BLaER1 treated with 17β-estradiol and CSF1 and Interleukin-3, amounts not matched to agents 10 nM and 100 nM (cell line): ENCODE data around the gene FGR.
"Not testable (repeated sequence)": the region's sequence is repeated elsewhere in the genome, so short reads cannot be mapped to it uniquely, and the experiment has no call there.

ENCODE experiments used
- H3K27ac ChIP-seq, 11 experiments: shearing (Covaris generic); formaldehyde crosslinking; 2 replicates each; pipeline ENCODE4 v1.8.1; 2022
- H3K27me3 ChIP-seq, 11 experiments: shearing (Covaris generic); formaldehyde crosslinking; 2 replicates each; pipeline ENCODE4 v1.8.1; 2022
- H3K36me3 ChIP-seq, 11 experiments: shearing (Covaris generic); formaldehyde crosslinking; 2 replicates each; pipeline ENCODE4 v1.8.1; 2022
- H3K4me1 ChIP-seq, 10 experiments: shearing (Covaris generic); formaldehyde crosslinking; 2 replicates each; pipeline ENCODE4 v1.8.1; 2022
- H3K4me2 ChIP-seq, 11 experiments: shearing (Covaris generic); formaldehyde crosslinking; 2 replicates each; pipeline ENCODE4 v1.8.1; 2022
- H3K4me3 ChIP-seq, 10 experiments: shearing (Covaris generic); formaldehyde crosslinking; 2 replicates each; pipeline ENCODE4 v1.8.1; 2022
- H3K9ac ChIP-seq, 11 experiments: shearing (Covaris generic); formaldehyde crosslinking; 2 replicates each; pipeline ENCODE4 v1.8.1; 2022
- H3K9me3 ChIP-seq, 11 experiments: shearing (Covaris generic); formaldehyde crosslinking; replicated peaks in 1 of 11; 2 replicates each; pipeline ENCODE4 v1.8.1; 2022
- H4K20me1 ChIP-seq, 11 experiments: shearing (Covaris generic); formaldehyde crosslinking; 2 replicates each; pipeline ENCODE4 v1.8.1; 2022
- Cebpa-rat ChIP-seq, 11 experiments: shearing (Covaris generic); IDR thresholded peaks; 2 replicates each; pipeline ENCODE4 v1.8.1; 2022

The FGR gene

GRCh38 chr1:27634985-27635367, at the start of gene FGR:
Gene FGR, minus strand, starts transcription at chr1:27635185. Its CDS starts 11,269 bp downstream, at chr1:27623916.
- Histone ChIP-seq H3K9ac (peak within 1 kb of the TSS; percentile 61 to 88 (median 75)), H3K27ac (peak within 1 kb of the TSS; percentile 52 to 87 (median 77); a peak in 21 of 22 replicates), H3K9me3 (peaks cover 0 to 5% (median 0%) of the 10 kb centered on the region in 11 experiments; a peak in 1 of 22 replicates), H3K4me1 (peaks cover 84 to 95% (median 90%) of the 10 kb centered on the region in 10 experiments), H3K36me3 (no peaks in the 10 kb centered on the region), H3K4me3 (peak within 1 kb of the TSS; percentile 49 to 79 (median 61)), H4K20me1 (peaks cover 0 to 16% (median 0%) of the 10 kb centered on the region in 11 experiments; a peak in 6 of 22 replicates), H3K27me3 (peaks cover 0 to 18% (median 11%) of the 10 kb centered on the region in 11 experiments; a peak in 15 of 22 replicates), H3K4me2 (peak within 1 kb of the TSS; percentile 88 to 99 (median 96))
- TF ChIP-seq Cebpa-rat (IDR thresholded peaks at IDR 0.05), result no peak

- H4K20me1 ChIP-seq, result no peaks in the 10 kb centered on the region
- peaks cover 4 to 17% (median 10%) of the 10 kb centered on the region in 10 experiments for H3K4me1 ChIP-seq
- peaks cover 33 to 43% (median 37%) of the 10 kb centered on the region in 11 experiments for H3K9me3 ChIP-seq
- peaks cover 0 to 9% (median 0%) of the 10 kb centered on the region in 11 experiments; a peak in 2 of 22 replicates for H3K36me3 ChIP-seq
- no peak overlapping the region for H3K27ac ChIP-seq
- no peak for TF ChIP-seq Cebpa-rat (IDR thresholded peaks at IDR 0.05)
- H3K4me3 ChIP-seq, result no peak overlapping the region
- no peaks in the 10 kb centered on the region for H3K27me3 ChIP-seq
- H3K4me2 ChIP-seq, result no peak overlapping the region
- no peak overlapping the region for H3K9ac ChIP-seq
These were observed 49.2 kb upstream of the FGR start for GRCh38 chr1:27684176-27684575.

DNA sequence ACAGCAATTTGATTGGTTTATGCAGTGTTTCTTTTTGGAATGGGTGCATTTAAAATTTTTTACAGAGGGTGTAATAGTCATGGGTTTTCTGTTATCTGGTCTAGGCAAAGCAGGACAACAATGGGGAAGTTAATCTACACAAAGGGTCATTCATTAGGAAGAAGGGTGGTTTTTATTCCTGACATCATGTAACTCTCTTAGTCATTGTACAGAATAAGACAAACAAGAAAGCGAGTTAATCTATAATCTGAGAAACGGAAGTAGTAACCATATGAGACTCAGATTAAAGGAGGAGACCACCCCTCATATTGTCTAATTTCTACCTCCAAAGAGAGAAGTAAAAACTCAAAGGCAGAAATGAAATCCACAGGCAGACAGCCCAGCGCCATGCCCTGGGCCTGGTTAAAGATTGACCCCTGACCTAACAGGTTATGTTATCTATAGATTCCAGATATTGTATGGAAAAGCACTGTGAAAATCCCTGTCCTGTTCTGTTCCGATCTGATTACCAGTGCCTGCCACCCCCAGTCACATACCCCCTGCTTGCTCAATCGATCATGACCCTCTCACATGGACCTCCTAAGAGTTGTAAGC, 47.5 kb upstream of the FGR start:
- no peak for TF ChIP-seq Cebpa-rat (IDR thresholded peaks at IDR 0.05)
- no peak overlapping the region for H3K4me2 ChIP-seq
- no peak overlapping the region for H3K9ac ChIP-seq
- no peaks in the 10 kb centered on the region for H4K20me1 ChIP-seq
- H3K9me3 ChIP-seq, result peaks cover 42 to 59% (median 44%) of the 10 kb centered on the region in 11 experiments
- peaks cover 0 to 9% (median 0%) of the 10 kb centered on the region in 11 experiments; a peak in 2 of 22 replicates for H3K36me3 ChIP-seq
- no peak overlapping the region for H3K27ac ChIP-seq
- peaks cover 0 to 6% (median 0%) of the 10 kb centered on the region in 10 experiments; a peak in 1 of 20 replicates for H3K4me1 ChIP-seq
- H3K27me3 ChIP-seq, result no peaks in the 10 kb centered on the region
- H3K4me3 ChIP-seq, result no peak overlapping the region

DNA sequence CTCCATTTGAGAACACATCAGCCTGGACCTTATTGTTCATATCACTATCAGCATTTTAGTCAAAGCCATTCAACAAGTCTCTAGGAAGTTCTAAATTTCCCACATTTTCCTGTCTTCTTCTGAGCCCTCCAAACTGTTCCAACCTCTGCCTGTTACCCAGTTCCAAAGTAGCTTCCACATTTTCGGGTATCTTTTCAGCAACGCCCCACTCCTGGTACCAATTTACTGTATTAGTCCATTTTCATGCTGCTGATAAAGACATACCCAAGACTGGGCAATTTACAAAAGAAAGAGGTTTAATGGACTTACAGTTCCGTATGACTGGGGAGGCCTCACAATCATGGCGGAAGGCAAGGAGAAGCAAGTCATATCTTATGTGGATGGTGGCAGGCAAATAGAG, 46.6 kb upstream of the FGR start:
- H3K4me1 ChIP-seq, H4K20me1 ChIP-seq, H3K36me3 ChIP-seq, H3K4me3 ChIP-seq, H3K27me3 ChIP-seq, H3K4me2 ChIP-seq, H3K27ac ChIP-seq, H3K9ac ChIP-seq: not testable (repeated sequence)
- peaks cover 42 to 63% (median 44%) of the 10 kb centered on the region in 11 experiments for H3K9me3 ChIP-seq

DNA sequence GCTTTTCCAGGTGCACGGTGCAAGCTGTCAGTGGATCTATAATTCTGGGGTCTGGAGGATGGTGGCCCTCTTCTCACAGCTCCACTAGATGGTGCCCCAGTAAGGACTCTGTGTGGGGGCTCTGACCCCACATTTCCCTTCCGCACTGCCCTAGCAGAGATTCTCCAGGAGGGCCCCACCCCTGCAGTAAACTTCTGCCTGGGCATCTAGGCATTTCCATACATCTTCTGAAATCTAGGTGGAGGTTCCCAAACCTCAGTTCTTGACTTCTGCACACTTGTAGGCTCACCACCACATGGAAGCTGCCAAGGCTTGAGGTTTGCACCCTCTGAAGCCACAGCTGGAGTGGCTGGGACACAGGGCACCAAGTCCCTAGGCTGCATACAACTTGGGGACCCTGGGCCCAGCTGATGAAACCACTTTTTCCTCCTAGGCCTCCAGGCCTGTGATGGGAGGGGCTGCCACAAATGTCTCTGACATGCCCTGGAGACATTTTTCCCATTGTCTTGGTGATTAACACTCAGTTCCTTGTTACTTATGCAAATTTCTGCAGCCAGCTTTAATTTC, 45.3 kb upstream of the FGR start:
- H3K27ac ChIP-seq, H3K36me3 ChIP-seq, H3K4me2 ChIP-seq, H3K27me3 ChIP-seq, H3K9ac ChIP-seq, H4K20me1 ChIP-seq, H3K4me1 ChIP-seq: not testable (repeated sequence)
- Histone ChIP-seq H3K4me3 (peak overlapping the region in 1 of 10 experiments; percentile 13; a peak in 1 of 20 replicates), H3K9me3 (peaks cover 42 to 67% (median 44%) of the 10 kb centered on the region in 11 experiments)

GRCh38 chr1:27678747-27679146, 43.8 kb upstream of the FGR start:
- Histone ChIP-seq H3K27me3 (no peaks in the 10 kb centered on the region), H3K4me3 (no peak overlapping the region), H3K9ac (no peak overlapping the region), H3K4me2 (no peak overlapping the region), H3K4me1 (no peaks in the 10 kb centered on the region), H3K9me3 (peaks cover 42 to 67% (median 44%) of the 10 kb centered on the region in 11 experiments), H3K36me3 (peaks cover 0 to 9% (median 0%) of the 10 kb centered on the region in 11 experiments; a peak in 2 of 22 replicates), H4K20me1 (no peaks in the 10 kb centered on the region), H3K27ac (no peak overlapping the region)
- TF ChIP-seq Cebpa-rat (IDR thresholded peaks at IDR 0.05), result no peak

- Histone ChIP-seq H3K9ac (no peak overlapping the region), H3K27ac (no peak overlapping the region), H4K20me1 (no peaks in the 10 kb centered on the region), H3K4me2 (no peak overlapping the region), H3K4me1 (peaks cover 13 to 18% (median 17%) of the 10 kb centered on the region in 10 experiments), H3K4me3 (no peak overlapping the region), H3K36me3 (peaks cover 0 to 9% (median 0%) of the 10 kb centered on the region in 11 experiments; a peak in 2 of 22 replicates), H3K9me3 (peaks cover 27 to 46% (median 32%) of the 10 kb centered on the region in 11 experiments), H3K27me3 (no peaks in the 10 kb centered on the region)
- no peak for TF ChIP-seq Cebpa-rat (IDR thresholded peaks at IDR 0.05)
These were observed 41.4 kb upstream of the FGR start for GRCh38 chr1:27676410-27676809.

DNA sequence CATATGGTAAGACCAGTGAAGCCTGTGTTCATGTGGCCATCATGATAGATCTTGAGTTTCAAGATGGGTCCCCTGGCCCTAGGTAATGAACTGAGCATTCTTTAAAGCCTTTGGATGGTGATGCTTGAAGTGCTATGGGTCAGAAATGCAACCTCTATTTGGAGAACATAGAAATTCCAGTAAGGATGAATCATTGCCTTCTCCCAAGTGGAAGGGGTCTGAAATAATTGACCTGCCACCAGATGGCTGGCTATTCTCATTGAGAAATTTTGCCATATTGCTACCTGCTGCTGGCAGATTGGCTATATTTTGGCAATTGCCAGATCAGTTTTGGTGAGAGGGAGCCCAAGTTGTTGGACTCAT, 37.7 kb upstream of the FGR start:
- Histone ChIP-seq H3K4me1 (peaks cover 32 to 54% (median 41%) of the 10 kb centered on the region in 10 experiments), H3K9ac (peak overlapping the region in 10 of 11 experiments; percentile 1 to 80 (median 56); a peak in 17 of 22 replicates), H3K4me3 (peak overlapping the region; percentile 1 to 68 (median 59); a peak in 14 of 20 replicates), H3K27me3 (no peaks in the 10 kb centered on the region), H4K20me1 (no peaks in the 10 kb centered on the region; a peak in 1 of 22 replicates), H3K9me3 (peaks cover 0 to 11% (median 0%) of the 10 kb centered on the region in 11 experiments; a peak in 3 of 22 replicates), H3K36me3 (peaks cover 0 to 7% (median 0%) of the 10 kb centered on the region in 11 experiments; a peak in 3 of 22 replicates), H3K27ac (peak overlapping the region in 10 of 11 experiments; percentile 11 to 61 (median 46); a peak in 17 of 22 replicates), H3K4me2 (peak overlapping the region; percentile 64 to 98 (median 93))
- TF ChIP-seq Cebpa-rat (IDR thresholded peaks at IDR 0.05), result no peak

DNA sequence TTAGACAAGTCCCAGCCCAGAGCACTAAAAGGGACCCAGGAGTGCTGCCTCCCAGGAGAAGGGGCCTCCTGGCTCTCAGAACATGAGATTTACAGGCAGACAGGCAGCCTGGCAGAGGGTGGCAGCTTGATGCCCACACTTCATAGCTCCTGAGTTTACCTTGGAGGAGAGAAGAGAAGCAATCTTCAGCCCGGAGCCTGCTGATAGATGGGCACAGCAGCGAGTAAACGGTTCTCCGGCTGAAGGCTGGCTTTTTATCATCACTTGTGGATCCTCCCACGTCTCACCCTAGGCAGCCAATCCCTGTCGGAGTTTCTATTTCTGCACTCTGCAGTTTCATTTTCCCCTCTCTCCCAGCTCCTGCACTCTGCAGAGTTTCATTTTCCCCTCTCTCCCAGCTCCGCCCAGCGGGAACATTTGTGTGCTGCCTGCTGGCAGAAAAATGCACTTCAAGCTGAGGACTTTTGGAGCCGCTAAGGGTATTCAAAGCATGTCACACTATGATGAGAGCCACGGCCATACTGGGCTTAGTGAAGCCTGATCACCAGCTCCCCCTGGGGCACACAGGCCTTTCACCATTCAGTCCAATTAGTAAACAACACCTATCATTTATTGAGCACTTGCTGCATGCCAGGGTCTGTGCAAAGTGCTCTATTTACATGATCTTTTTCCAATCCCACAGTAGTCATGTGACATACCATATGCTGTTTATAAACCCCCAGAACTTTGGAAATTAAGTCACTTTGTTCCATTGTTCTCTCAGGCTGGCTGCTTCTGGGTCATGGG, 37.2 kb upstream of the FGR start, which contains the start of gene IFI6:
Gene IFI6, minus strand, starts transcription at position 229 of the 786 bp plus-strand sequence. CDS start 2,878 bp downstream, outside the sequence.
- no peak for TF ChIP-seq Cebpa-rat (IDR thresholded peaks at IDR 0.05)
- peak within 1 kb of the TSS; percentile 7 to 71 (median 54); a peak in 18 of 22 replicates for H3K27ac ChIP-seq
- H3K9ac ChIP-seq, result peak within 1 kb of the TSS; percentile 49 to 80 (median 62); a peak in 21 of 22 replicates

More for the DNA sequence above, 37.2 kb upstream of the FGR start, which contains the start of gene IFI6:
- Histone ChIP-seq H3K36me3 (peaks cover 0 to 8% (median 0%) of the 10 kb centered on the region in 11 experiments; a peak in 3 of 22 replicates), H3K4me2 (peak within 1 kb of the TSS; percentile 69 to 98 (median 93)), H3K4me1 (peaks cover 32 to 60% (median 44%) of the 10 kb centered on the region in 10 experiments), H3K4me3 (peak within 1 kb of the TSS; percentile 46 to 68 (median 59)), H3K9me3 (peaks cover 0 to 5% (median 0%) of the 10 kb centered on the region in 11 experiments; a peak in 1 of 22 replicates), H3K27me3 (no peaks in the 10 kb centered on the region), H4K20me1 (no peaks in the 10 kb centered on the region; a peak in 1 of 22 replicates)
